ENCODE data around the gene ITPR1.

The ITPR1 gene

DNA sequence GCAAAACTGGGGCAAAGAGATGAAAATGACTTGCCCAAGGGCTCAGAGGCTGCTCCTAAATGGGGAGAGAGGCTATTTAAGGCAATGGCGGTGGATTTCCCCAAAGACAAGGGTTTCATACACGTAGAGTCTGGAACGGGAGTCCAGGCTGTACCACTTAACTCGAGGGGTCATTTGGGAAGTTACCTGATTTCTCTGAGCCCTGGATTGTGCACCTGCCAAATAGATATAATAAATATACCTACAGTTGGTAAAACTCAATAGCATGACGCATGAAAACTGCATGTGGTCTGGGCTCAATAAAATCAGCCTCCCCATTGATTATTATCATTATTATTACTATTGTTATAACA, 1.3 kb upstream of the ITPR1 start:
- TF ChIP-seq, protein P1, sequence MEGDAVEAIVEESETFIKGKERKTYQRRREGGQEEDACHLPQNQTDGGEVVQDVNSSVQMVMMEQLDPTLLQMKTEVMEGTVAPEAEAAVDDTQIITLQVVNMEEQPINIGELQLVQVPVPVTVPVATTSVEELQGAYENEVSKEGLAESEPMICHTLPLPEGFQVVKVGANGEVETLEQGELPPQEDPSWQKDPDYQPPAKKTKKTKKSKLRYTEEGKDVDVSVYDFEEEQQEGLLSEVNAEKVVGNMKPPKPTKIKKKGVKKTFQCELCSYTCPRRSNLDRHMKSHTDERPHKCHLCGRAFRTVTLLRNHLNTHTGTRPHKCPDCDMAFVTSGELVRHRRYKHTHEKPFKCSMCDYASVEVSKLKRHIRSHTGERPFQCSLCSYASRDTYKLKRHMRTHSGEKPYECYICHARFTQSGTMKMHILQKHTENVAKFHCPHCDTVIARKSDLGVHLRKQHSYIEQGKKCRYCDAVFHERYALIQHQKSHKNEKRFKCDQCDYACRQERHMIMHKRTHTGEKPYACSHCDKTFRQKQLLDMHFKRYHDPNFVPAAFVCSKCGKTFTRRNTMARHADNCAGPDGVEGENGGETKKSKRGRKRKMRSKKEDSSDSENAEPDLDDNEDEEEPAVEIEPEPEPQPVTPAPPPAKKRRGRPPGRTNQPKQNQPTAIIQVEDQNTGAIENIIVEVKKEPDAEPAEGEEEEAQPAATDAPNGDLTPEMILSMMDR (IDR thresholded peaks at IDR 0.05; ENCODE audit: insufficient read depth, missing control alignments) = no peak
- FAIRE-seq (no peak), DNase-seq (ENCODE audit: insufficient read length, low spot score) (no peak)

DNA sequence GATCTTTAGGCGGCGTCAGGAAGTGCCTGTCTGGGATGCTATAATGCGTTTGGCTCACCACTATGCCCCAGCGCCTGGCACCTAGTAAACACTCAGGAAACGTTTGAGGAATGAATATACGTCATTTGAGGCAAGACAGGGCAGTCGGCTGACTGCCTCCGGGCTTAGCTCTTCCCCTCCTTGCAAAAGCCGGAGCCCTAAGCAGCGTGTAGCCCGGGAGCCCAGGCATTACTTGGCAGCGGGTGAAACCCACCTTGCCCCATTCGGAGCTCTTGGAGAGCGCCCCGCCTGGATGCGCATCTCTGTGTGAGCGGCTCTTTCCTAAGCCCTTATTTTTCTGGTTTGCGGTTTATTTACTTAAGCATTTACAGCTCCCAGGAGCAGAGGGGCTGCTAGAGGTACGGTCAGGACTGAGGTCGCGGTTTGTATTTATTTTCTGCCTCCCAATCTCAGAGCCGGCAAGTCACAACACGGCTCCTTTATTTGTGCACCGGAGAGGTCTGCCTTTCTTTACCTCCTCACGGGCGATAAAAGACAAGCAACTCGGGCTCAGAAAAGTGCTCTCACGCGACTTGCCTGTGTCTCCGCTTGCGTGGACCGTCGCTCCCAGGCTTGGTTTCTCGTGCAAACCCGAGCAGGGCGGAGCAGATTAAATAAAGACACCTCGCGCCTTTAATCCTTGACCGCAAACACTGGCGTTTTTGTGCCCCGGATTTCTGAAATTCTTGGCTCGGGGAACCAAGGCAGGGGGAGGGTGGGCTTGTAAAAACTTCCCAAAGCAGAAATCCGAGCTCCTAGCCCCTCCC, 737 bp upstream of the ITPR1 start:
- DNase-seq (ENCODE audit: insufficient read length, low spot score) = no peak
- FAIRE-seq = no peak
- TF ChIP-seq, protein P1 (IDR thresholded peaks at IDR 0.05; ENCODE audit: insufficient read depth, missing control alignments) = no peak

DNA sequence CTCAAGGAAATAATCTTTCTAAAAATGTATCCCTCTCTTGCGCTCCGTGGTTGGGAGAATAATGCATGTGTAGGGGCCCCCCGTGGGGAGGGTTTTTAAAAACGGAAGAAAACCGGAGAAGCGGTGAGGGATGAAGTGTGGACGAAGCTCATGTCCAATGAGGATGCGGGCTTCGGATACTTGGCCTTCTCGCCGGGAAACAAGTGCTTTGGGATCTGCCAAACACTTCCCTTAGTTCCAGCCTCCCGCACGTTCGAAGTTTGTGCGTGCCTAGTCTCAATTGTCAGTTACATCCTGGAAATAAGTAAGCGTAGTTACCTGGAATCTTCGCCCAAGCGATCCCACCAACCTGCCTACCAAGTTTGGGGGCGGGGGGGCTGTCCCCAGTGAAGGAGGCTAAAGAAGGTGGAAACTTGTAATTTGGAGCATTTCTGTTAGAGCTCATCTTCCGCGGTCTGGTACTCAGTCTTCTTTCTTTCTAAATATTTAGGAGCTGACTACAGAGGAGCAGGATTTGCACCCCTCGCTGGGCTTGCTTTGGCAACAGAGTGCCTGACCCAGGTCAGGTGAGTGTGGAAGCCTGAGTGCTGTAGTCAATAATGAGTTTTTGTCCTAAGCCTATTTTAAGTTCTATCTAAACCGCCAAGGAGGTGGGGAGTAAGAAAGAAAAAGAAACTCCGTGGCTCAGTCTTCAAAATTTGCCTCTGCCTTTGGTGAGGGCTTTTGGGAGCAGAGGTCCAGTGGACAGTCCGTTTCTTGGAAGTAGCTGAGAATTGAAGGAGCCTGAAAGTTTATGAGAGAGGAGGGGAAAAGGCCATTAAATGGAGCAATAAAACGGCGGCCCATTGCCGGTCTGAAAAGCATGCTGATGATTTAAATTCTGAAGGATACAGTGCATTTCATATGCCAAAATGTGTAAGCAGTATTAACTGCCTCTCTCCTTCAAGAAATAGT, 1.1 kb downstream of the ITPR1 start:
- DNase-seq (ENCODE audit: insufficient read length, low spot score) (no peak), FAIRE-seq (no peak)
- TF ChIP-seq, protein P1 (IDR thresholded peaks at IDR 0.05; ENCODE audit: insufficient read depth, missing control alignments) = no peak

DNA sequence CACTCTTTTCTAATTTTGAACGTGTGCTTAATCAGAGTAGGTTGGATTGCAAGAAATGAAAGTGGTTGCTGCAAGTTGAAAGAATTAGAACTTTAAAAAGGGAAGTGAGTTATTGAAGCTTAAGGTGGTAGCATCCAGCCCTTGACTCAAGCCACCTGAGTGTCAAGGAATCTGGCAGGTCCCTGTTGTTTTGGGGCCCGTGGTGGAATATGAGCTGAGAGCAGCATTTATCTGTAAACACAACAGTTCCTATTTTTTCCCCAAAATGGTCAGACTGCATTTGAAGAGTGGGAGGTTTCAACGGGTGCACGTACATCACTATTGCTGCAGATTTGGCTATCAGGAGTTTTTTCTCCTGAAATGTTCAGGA, 1.7 kb downstream of the ITPR1 start:
- FAIRE-seq (no peak), DNase-seq (ENCODE audit: insufficient read length, low spot score) (no peak)
- TF ChIP-seq, protein P1 (IDR thresholded peaks at IDR 0.05; ENCODE audit: insufficient read depth, missing control alignments) = no peak

DNA sequence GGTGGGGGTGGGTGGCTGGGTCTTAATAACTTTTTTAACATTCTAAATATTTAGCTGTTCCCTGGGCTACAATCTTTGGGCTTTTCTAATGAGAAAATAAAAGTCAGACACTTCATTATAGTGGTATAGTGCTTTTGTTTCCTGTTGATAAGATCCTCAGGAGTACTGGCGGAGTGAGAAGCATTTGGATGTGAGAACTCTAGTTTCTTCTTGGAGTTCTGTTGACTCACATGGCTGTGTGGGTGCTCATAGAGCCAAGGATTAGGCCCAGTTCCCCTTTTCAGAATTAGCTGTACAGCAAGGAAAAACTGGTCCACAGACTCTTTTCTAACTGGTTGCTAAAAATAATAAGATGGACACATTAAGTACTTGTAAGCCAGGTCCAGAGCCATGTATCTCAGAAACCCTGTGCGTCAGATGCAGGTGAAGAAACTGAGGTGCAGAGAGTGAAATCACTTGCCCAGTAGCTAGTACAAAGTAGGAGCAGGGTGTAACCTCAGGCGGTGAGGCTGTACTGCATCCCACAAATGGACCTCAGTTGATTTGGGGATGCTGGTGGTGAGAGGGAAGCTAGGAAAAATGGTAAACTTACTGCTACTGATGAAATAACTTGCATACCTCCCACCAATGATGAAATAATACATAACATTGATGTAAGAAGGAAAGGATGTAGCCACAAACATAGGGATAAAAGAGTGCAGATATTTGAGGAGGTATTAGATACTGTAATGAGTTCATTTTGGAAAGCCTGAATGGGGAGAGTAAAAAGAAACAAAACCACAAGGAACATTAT, 2.3 kb downstream of the ITPR1 start:
- DNase-seq (ENCODE audit: insufficient read length, low spot score) (no peak), FAIRE-seq (no peak)
- TF ChIP-seq, protein P1 (IDR thresholded peaks at IDR 0.05; ENCODE audit: insufficient read depth, missing control alignments) = no peak

DNA sequence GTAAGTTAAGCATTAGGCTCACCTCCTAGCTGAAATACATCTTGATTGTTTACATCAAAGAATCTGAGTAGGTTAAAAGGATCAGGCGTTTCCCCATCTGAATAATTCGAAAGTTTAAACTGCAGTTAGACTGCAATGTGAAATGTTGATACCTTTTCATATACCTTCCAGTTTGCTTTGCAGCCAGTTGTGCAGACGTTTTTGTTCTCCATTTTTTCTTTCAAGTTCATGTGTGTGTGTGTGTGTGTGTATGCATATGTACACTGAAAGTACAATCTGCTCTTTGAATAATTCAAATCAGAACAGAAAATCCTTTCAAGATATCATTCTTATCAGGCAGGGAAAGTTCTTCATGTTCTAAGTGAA, 2.9 kb downstream of the ITPR1 start:
- no peak for FAIRE-seq
- no peak for DNase-seq (ENCODE audit: insufficient read length, low spot score)
- TF ChIP-seq, protein P1 (IDR thresholded peaks at IDR 0.05; ENCODE audit: insufficient read depth, missing control alignments) = no peak

Data from D721Med (cell line).